HG03342 (cell line): ENCODE data around the gene KERA.
"Not testable (repeated sequence)": the region's sequence is repeated elsewhere in the genome, so short reads cannot be mapped to it uniquely, and the experiment has no call there.

Experiments used
- ATAC-seq: cut with Tn5 transposase; IDR thresholded peaks from one replicate; pipeline ENCODE4 v1.9.1; 2021; ENCODE audit warnings: mild to moderate bottlenecking, moderate library complexity; ENCODE audit not compliant: unreplicated experiment

KERA gene, protein sequence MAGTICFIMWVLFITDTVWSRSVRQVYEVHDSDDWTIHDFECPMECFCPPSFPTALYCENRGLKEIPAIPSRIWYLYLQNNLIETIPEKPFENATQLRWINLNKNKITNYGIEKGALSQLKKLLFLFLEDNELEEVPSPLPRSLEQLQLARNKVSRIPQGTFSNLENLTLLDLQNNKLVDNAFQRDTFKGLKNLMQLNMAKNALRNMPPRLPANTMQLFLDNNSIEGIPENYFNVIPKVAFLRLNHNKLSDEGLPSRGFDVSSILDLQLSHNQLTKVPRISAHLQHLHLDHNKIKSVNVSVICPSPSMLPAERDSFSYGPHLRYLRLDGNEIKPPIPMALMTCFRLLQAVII

DNA sequence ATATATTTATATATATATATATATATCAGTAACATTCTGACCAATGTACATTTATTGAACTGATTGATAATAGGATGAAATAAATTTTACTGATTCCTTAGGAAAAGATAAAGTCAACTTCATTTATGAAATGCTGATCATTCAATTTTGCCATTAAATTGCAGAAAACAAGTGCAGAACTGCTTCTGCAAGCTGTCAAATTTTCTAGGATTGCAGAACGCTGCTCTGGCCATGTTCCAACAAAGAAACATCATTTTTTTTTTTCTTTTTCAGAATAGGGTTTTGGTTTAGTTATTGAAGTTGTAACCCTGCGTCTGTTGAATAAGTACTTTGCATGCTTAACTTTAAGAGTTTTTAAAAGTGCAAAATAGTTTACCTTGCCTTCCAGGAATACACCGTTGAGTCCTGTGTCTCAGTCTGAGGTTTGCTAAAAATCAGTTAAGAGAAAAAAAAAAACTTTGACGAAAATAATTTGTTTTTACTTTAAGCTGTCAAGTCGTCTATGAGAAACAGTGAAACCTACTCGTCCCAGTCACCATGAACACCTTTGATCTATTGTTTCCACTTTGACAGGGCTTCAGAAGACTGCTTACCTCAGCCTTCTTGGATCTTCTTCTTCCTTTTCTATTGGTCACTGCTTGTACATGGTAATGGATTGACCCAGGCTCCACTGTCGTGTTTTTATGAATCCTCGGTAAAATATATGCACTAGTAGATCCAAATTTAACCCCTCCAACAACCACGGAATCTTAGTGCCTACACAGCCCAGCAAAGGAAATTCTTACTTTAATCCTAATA, at the start of gene KERA:
KERA (minus strand) TSS at position 657 of the 798 bp plus-strand sequence. CDS start 1,743 bp downstream, outside the sequence.
- ATAC-seq = no peak

DNA sequence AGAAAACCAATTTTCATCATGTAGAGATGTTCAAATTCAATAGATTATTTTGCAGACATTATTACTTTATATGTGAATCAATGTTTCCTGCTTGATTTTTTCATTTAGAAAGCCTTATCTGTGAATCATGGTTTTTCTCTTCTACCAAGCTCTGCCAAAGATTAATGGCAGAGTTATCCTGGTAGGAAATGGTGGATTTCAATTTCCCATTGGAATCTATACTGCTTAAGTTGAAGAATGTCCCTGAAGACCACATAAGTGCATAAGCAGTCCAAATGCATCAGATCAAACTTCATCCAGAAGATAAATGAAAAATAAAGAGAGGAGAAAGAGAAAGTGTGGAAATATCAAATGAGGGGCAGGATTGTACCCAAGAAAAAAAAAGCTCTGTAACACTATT, 48.5 kb upstream of the KERA start:
- no peak for ATAC-seq

DNA sequence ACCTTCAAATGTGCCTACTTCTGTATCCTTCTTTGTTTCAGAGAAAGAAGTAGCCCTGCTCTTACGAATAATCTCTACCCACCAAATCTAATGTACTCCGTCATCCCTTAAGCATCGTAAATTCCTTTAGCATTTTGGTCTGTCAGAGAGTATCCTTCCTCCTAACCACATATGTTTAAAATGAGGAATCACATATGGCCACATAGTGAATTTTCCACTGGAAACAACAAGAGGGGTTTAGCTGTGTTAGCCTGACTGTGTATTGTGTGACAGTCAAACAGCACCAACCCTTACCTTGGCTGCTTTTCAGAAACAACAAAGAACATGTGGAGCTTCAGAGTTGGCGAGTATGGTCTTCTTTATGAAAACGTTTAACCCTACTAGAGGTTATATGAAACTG, 48.0 kb upstream of the KERA start:
- no peak for ATAC-seq

DNA sequence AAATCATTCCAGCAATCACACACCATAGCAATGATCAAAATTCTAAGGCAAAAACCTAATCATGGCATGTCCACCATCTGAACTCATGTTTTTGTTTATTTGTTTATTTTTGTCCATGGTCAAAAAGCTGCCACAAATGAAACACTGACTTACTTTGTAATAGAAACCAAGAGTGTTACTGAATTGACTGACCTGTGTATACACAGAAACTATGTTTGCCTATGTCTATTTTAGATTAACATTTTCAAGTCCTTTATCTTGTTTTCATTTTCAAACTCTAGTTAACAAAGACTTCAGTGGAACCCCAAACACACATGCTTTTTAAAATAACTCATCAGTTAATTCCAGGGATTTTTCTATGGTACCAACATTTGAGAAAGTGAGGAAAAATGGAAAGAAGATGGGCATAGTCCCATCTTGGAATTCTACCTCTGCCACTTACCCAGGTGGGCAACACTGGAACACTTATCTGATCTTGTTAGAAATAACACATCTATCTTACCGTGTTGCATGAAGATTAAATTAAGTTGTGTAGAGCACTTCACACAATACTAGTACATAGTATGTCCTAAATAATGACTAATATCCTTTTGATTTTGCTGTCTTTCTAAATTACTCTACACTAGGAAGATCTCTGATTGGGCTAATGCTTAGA, 47.1 kb upstream of the KERA start:
- ATAC-seq = peak; percentile 53

DNA sequence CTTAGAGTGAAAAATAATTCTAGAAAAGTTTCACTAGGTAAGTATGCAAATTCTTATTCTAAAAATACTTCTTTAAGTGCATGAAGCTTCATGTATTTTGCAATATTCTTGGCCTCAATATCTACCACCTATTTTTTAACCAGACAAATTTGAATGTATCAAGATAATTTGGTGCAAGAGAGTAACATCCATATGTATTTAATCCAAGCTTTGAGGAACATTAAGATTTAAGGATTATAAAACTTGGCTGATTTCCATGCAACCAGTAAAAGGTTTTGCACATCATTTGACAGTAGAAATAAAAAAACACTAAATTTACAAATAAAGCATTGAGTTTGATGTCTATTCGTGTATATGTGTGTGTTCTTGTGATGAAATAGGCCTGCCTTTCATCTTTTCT, 45.8 kb upstream of the KERA start:
- no peak for ATAC-seq

DNA sequence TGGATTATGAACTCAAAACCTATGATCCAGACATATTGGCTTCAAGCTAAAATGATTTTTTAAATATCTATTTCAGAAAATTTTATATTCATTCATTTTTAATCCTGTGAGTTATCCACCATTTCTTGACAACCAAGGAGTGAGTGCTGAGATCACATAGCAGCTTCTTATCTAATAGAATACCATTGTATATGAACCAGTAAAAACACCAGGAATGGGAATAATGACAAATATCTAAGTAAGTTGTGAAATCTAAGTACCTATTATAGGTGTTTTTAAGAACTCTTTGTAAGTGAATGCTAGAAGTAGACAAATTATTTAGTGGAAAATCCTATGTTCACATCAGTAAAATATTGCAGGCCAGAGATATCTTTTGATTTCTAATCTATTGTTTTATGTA, 45.3 kb upstream of the KERA start:
- no peak for ATAC-seq

DNA sequence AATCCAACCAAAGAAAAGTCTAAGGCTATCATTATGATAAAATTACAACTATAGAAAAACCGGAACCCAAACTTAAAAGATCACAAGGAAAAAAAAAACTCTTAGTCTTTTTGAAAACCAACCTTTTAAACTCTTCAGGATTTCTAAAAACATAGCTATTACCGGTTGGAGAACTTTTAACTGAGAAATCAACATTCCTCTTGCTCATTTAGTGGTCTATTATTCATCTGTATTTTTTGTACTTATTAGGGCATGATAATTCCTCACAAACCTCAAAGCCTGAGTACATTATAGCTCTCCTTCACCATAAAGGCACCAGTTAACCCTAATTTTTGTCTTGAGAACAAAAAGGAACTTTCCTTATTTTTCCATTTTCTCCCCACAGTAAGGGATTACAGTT, 43.1 kb upstream of the KERA start:
- no peak for ATAC-seq

DNA sequence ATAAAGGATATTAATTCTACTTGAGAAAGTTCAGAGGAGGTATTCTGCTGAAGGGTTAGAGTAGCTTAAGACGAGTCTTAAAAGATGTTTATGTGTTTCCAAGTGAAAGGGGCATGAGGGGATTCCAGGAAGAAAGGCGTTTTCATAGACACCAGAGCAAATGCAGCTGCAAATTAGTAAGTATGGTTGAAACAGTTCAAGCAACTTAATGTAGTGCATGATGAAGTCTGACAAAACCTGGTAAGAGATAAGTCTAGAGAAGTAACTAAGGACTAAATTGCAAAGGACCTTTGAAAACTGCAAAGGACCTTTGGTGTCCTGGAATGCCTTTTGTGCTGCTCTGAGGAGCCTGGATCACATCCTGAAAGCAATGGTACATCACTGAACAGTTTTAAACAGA, 42.0 kb upstream of the KERA start:
- ATAC-seq = no peak

DNA sequence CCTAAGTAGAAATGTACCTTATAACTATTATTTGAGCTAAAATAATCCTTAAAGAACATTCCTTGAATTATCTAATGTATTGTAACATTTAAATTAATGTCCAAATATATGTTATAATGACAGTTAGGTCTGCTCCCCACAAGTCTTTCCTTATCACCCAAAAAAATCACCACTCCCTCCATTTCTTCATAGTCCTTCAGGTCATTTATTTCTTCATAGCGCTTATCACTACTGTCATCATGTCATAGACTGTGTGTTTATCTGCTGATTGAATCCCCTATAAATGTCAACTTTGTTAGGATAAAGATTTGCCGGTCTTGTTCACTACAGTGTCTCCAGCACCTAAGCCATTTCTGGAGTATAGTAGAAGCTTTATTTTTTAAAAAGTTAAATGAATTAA, 41.5 kb upstream of the KERA start:
- ATAC-seq = no peak

DNA sequence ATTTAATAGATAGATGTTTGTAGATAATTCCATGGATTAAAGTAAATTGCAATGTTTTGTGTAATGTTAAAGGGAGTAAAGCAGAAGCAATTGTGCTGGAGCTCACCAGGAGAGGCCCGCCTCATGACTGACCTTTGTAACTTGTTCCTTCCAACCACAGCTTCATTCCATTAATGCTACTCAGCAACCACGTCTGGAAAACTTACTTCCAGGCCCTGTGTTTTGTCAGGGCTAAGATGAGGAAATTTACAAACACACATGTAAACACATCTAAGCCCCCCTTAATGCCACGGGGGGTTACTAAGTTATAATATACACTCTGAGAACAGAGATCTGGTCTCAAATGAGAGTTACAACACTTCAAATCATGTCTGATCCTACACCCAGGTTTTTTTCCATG, 41.1 kb upstream of the KERA start:
- no peak for ATAC-seq

DNA sequence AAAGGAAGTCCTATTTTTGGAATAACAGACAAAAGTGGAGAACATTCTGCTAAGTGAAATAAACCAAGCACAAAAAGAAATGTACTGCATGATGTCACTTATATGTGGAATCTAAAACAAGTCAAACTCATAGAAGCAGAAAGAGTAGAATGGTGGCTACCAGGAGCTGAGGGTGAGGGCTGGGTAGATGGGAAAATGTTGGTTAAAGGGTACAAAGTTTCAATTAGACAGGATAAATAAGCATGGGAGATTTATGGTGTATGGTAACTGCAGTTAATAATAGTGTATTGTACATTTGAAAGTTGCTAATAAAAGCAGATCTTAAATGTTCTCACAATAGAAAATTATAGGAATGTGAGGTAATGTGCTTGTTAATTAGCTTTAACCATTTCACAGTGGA, 40.6 kb upstream of the KERA start:
- ATAC-seq = no peak

DNA sequence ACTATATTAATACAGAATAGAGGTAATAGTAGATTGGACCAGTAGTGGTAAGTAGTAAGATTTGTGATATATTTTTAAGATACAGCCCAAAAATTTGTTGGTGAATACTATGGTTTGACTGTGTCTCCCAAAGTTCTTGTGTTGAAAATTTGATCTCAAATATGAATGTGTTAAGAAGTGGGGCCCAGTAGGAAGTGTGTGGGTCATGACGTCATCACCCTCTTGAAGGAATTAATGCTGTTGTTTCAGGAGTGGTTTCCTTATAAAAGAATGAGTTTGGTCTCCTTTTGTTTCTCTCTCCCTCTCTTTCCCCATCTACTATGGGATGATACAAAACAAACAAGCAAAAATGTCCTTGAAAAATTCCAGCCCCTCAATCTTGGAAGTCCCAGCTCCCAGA, 37.1 kb upstream of the KERA start:
- no peak for ATAC-seq

DNA sequence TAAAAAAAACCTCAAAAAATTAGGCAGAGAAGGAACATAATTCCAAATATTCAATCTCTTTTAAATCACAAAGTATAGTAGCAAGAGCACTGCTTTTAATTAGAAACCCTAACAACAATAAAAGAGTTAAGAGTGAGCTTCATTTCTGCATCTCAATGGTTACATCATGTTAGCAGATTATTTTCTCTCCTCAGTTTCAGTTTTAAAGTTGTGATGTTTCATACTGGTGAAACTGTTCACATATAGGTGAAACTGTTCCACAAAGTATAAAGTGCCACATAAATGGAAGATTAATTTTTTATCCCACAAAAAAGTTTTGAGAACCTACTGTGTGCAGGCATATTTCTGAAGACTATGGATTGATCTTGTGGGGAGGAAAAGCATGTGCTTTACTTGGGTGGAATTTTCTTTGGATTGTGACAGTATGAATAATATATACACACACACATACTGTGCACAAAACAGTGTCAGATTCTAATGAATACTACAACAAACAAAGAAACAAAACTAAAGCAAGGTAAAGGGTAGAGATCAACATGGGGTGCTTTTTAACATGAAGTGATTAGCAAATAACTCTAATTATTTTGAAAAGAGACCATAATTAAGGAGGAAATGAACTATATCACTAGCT, 36.3 kb upstream of the KERA start:
- ATAC-seq = no peak

DNA sequence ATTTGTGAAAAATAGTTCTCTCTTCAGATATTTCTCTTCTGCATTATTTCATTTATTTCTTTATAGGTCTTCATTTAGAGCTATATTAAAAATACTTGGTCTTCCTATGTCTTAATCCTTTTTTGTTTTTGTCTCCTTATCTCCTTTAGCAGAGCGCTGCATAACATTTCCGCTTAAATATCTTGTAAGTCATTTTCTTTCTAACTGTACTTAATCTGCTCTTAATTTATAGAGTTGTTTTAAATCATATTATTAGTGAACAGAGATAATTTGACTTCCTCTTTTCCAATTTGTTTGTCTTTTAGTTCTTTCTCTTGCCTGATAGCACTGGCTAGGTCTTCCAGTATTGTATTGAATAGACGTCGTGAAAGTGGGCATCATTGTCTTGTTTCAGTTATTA, 35.5 kb upstream of the KERA start:
- ATAC-seq = no peak

DNA sequence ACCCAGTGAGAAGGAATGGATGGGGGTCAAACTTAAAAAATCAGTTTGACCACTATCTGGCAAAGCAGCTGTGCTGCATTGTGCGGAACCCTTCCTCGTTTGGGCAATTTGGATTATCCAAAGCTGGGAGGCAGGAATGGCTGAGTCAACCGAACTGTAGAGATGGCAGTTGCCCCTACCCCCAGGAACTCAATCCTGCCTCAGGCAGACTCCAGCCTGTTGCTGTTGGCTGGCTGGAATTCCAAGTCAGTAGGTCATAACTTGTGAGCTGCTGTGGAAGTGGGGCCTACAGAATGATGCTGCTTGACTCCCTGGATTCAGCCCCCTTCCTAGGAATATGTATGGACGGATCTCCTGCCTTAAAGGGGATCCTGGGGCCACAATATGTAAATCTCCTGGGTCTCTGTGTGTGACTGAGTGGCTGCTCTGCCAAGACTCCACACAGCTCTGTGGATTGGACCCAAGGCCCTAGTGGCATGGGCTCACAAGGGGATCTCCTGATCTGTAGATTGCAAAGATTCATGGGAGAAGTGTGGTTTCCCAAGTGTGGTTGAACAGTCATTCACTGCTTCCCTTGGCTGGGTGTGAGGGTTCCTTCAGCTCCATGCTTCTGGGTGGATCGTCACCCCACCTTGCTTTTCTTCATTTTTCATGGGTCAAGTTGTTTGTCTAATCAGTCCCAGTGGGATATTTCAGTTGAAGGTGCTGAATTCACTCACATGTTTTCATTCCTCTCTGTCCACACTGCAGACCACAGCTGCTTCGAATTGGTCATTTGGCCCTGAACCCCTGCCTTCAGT, 34.3 kb upstream of the KERA start:
- ATAC-seq = no peak

DNA sequence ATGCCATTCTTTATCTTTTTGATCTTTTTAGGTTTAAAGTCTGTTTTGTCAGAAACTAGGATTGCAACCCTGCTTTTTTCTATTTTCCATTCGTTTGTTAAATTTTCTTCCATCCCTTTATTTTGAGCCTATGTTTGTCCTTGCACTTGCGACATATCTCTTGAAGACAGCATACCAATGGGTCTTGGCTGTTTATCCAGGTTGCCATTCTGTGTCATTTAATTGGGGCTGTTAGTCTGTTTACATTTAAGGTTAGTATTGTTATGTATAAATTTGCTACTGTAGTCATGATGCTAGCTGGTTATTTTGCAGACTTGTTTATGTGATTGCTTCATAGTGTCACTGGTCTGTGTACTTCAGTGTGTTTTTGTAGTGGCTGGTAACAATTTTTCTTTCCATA, 32.1 kb upstream of the KERA start:
- ATAC-seq = not testable (repeated sequence)

DNA sequence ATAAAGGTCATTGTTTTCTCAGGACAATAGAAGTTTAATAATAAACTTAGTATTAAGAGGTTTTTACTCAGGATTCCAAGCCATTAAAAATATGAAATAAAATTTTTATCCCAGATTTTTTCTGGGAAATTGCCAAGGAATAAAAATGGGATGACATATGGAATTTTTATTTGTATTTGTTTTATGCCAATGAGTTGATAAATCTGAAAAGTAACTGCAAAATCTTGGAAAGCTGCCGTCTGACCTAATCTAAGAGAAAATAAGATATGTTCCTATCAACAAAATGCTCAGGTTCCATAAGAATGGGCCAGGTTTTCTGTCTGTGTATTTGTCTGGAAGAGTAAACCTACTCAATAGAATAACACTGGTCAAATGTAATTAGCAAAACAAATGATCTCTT, 22.2 kb upstream of the KERA start:
- ATAC-seq = no peak

DNA sequence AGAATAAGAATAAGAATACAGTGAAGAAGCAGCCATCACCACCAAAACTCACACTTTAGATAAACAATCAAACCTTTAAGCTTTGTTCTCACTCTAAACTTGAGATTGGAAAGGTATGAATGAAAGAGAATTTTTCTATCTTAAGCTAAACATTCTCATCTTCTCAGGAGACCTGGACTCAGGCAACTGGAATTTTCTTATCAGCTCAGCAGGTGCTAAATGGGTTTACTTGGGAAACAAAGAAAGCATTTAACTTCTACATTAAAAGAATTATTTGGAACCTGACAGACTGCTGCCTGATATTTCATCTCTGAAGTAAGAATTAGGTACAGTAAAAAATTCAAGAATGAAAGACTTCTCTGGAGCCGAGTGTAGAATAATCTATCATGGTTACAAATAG, 20.7 kb upstream of the KERA start:
- ATAC-seq = no peak

DNA sequence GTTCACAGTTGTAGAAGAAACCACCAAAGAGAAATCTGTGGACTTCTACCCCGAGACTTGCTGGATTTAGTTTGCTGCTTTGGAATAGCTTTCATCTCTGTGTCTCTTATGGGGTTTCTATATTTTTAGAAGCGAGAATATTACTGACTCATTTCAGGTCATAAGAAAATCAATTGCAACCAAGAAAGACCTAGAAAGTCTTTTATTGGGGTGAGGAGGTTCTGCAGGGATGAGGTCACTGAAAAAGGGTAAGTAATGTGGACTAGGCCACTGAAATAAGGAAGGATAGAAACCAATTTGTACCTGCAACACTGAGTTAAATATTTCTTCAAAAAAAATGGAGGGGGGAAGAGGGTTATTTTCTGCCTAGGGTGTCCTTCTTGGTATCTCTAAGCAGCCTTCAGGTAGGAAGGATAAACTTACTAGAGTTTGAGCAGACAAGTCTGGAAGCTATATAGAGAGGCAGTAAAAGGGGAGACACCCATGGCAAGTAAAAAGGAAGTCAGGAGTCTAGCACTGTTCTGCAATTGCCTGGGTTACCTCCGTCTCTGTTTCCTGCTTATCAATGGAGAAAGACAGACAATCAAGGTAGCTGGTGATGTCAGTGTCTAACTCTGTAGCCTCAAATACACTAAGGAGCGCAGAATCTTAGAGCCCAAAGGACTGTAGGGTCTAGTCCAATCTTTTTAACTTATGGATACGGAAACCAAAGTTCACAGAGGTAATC, 19.6 kb upstream of the KERA start:
- ATAC-seq = no peak

DNA sequence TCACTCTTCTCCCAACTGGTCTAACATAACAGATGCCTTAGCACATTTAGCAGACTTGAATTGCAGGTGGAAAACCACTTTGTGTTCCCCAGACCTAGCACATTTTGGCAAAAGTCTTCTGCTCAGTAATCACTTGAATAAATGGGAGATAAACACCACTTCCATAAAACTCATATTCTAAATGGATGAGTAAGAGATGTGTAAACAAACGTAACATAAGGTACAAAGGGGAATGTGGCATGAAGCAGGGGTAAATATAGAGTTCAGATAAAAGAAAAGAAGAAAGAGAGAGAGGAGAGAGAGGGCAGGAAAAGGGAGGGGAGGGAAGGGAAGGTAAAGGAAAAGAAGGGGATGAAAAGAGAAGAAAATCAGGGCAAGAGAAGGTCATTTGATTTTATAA, 17.0 kb upstream of the KERA start:
- no peak for ATAC-seq
